Measurements from ENCODE around the gene THBS4.

DNA sequence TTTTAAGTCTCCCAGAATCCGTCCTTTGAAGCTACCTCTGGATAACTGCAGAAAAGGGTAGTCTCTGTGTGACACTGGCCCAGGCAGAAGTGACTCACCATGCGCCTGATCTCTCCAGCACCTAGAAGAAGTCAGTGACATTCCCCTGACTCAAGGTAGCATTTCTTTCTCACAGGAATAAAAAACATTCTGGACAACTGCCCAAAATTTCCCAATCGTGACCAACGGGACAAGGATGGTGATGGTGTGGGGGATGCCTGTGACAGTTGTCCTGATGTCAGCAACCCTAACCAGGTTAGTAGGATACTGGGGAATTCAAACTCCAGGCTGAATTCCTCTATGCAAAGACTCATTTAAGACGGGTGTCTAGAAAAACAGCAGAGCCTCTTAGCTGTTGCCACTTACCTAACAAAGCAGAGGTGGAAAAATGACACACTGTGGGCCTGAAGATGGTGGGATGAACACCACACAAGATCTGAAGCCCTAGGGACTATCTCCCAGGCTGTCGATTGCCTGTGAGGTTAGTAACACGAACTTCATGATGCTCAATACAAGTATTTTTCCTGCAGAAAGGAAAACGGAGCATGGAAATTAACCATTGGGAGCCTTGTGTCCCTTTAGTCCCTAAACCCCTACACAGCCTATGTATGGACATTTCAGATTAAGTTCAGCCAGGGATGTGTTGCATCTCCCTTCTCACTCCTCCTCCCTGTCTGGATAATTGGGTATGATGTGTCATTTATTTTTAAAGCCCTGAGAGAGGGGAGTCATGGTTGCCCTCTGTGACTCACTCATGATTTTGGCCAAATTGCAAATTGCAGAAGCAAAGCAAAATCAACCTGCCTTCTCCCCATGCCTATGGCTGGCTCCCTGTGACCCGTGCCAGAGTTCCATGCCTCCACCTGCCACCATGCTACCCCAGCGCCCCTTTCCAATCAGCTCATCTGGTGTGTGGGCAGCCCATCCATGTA, 37.2 kb downstream of the THBS4 start:
- no peak for TF ChIP-seq POLR2A (IDR thresholded peaks at IDR 0.05; ENCODE audit: low read depth)
- TF ChIP-seq, protein P1, sequence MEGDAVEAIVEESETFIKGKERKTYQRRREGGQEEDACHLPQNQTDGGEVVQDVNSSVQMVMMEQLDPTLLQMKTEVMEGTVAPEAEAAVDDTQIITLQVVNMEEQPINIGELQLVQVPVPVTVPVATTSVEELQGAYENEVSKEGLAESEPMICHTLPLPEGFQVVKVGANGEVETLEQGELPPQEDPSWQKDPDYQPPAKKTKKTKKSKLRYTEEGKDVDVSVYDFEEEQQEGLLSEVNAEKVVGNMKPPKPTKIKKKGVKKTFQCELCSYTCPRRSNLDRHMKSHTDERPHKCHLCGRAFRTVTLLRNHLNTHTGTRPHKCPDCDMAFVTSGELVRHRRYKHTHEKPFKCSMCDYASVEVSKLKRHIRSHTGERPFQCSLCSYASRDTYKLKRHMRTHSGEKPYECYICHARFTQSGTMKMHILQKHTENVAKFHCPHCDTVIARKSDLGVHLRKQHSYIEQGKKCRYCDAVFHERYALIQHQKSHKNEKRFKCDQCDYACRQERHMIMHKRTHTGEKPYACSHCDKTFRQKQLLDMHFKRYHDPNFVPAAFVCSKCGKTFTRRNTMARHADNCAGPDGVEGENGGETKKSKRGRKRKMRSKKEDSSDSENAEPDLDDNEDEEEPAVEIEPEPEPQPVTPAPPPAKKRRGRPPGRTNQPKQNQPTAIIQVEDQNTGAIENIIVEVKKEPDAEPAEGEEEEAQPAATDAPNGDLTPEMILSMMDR (IDR thresholded peaks at IDR 0.05): no peak
